Fibroblast of peridontal ligament (primary cell): ENCODE measurements around the gene SH3PXD2B.
"Not testable (repeated sequence)": the region's sequence is repeated elsewhere in the genome, so short reads cannot be mapped to it uniquely, and the experiment has no call there.

Source experiments
- DNase-seq: peaks from one replicate; pipeline ENCODE4 v3.0.0-alpha.2; 2010; ENCODE audit errors: extremely low read depth

The SH3PXD2B gene

DNA sequence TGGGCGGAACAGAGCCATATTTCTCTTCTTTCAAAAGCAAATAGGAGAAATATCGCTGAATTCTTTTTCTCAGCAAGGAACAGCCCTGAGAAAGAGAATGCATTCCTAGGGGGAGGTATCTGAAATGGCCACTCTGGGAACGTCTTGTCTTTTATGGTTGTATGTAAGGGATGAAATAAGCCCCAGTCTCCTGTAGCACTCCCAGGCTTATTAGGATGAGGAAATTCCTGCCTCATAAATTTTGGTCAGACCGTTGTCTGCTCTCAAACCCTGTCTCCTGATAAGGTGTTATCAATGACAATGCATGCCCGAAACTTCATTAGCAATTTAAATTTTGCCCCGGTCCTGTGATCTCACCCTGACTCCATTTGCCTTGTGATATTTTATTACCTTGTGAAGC is 52.3 kb downstream of the SH3PXD2B start:
- not testable (repeated sequence) for DNase-seq

DNA sequence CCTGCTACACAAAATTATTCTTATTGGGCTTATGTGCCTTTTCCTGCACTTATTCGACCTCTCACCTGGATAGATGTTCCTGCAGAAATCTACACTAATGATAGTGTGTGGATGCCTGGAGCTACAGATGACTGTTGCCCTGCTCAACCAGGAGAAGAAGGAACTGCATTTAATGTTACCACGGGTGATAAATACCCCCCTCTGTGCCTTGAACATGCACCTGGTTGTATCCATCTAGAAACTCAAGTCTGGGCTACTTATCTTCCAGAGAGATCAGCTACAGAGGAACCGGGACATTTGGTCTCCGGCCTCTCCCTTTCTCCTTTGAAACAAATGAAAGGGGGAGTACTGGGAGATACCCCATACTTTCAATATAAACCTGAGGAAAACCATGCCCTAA is 54.5 kb downstream of the SH3PXD2B start:
- DNase-seq = no peak

DNA sequence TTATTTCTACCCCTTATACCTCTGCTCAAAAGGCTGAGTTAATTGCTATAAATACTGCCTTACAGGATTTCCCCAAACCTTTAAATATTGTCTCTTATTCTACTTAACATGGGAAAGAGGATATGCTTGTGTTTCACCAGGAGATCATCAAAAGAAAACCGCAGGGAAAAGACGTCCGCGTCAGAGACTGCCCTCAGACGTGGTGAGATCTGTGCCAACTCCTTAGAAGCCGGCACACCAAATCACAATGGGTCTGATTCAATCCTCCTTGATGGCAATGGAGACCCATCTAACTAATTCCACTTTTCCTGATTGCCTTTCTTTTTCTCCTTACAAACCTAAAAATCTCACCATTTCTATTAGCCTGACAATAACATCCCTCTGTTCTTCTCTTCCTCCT is 55.0 kb downstream of the SH3PXD2B start:
- peak; percentile 81 for DNase-seq

DNA sequence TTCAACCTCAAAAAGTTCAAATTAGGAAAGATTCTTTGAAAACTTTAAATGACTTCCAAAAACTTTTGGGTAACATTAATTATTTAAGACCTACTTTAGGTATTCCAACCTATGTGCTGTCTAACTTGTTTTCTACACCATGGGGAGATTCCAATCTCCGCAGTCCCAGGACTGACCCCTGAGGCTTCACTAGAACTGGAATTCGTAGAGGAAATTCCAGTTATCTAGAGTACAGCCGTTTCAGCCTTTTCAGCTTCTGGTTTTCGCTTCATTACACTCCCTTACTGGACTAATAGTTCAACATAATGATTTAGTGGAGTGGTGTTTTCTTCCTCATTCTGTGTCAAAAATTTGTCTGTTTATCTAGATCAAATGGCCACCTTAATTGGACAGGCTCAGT is 55.7 kb downstream of the SH3PXD2B start:
- not testable (repeated sequence) for DNase-seq

DNA sequence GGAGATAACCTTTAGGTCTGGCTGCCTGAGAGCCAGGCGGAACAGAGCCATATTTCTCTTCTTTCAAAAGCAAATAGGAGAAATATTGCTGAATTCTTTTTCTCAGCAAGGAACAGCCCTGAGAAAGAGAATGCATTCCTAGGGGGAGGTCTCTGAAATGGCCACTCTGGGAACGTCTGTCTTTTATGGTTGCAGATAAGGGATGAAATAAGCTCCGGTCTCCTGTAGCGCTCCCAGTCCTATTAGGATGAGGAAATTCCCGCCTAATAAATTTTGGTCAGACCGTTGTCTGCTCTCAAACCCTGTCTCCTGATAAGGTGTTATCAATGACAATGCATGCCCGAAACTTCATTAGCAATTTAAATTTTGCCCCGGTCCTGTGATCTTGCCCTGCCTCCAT is 57.3 kb downstream of the SH3PXD2B start:
- not testable (repeated sequence) for DNase-seq

DNA sequence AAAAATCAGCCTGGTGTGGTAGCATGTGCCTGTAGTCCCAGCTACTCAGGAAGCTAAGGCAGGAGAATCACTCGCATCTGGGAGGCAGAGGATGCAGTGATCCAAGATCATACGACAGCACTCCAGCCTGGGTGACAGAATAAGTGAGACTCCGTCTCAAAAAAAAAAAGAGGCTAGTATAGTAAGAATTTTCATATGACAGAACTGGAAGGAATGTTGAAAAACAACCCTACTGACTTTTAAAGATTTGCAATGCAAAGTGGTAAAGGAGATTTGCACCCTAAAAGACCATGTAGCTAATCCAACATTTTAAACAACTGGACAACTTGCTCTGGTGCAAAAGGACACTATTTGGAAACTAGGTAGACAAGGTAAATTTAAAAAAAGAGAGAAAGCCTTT is 58.1 kb downstream of the SH3PXD2B start:
- no peak for DNase-seq

DNA sequence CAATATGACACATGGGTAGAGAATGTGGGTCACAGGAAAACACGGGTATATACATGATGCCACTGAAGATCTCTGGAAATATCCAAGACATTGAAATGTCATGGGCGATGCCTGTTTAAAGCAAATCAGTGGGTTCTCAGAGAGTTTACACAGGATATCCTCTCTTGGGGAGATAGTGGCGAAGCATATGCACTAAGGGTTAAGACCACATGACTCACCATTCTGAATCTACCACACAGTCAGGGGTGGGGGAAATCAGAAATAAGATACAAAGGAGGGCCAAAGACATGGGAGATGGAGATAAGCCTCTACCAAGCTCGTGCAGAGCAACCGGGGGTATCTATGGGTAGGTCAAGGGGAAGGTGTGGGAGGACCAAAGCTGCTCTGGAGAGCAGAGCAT is 58.8 kb downstream of the SH3PXD2B start:
- no peak for DNase-seq

DNA sequence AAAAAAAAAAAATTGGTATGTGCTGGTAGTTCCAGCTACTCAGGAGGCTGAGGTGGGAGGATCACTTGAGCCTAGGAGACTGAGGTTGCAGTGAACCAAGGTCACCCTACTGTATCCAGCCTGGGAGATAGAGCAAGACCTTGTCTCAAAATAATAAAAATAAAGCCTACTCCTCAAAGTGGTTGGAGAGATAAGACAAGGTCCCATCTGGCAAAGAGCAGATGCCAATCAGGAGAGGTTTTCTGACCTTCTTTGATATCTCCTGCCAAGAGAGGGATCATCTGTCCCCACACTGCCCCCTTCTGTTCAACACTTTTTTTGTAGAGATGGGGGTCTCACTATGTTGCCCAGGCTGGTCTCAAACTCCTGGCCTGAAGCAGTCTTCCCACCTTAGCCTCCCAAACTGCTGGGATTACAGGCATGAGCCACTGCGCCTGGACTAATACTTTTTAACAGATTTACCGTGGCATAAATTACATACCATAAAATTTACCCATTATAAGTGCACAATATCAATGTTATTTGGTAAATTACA is 64.7 kb downstream of the SH3PXD2B start:
- no peak for DNase-seq

DNA sequence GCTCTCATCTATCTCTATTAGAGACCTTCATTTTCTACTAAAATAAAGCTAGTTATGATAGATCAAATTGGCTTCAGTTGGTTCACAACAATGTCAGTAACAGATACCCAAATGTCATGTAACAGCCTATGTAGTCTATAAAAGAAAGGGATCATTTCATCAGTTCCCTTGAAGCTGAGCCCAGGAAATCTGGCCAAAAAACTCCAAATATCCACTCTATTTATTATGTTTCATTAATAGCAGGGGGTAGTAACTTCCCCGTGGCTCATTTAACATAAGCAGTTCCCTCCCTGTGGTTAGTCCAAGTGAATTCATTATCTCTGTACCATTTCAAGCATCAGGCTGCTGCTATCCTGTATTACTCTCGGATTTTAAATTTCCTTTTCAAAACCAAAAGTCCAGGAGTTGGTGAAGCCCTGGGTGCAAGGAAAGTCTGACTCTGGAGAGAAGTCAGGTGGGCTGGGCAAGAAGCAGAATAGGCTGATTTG is 66.0 kb downstream of the SH3PXD2B start:
- no peak for DNase-seq

DNA sequence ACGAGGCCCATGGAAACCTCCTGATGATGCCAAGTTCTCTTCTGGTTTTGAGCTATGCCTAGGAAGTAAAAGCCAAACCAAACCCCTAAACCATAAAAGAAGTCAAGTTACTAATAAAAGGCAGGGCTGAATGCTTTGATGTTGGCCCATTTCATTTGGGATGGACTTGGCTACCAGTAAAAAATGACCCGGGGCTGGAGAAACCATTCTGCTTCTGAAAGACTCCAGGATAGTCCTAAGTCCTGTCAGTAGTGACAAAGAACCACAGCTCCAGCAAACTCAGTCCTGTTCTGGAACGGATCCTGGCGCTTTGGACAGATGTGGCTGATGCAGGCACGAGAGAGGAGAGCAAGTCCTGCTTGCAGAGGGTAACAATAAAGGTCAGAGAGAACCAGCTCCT is 68.6 kb downstream of the SH3PXD2B start:
- no peak for DNase-seq

DNA sequence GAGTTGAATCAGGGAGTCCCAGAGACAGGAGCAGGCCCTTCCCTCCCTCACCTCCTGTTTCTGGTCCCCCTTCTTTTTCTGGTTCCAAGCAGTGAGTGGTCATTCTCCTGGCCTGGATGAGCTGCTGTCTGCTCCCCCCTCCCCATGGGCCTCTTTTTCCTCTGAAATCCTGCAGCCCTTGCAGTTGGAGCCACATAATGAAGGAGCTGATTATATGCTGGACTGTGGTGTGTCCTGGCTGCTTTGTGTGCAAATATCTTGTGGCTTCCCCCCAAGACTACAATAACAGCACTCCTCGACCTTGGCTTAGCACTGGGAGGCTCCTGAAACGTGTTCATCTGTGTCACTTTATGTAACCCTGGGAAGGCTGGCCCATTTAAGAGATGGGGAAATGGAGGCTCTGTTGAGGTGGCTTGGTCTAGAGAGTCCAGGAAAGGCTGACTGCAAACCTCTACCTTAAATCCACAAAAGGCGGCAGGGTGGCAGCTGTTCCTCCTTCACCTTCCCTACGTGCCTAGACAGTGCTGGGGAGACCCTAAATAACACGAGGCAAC is 69.2 kb downstream of the SH3PXD2B start:
- no peak for DNase-seq

DNA sequence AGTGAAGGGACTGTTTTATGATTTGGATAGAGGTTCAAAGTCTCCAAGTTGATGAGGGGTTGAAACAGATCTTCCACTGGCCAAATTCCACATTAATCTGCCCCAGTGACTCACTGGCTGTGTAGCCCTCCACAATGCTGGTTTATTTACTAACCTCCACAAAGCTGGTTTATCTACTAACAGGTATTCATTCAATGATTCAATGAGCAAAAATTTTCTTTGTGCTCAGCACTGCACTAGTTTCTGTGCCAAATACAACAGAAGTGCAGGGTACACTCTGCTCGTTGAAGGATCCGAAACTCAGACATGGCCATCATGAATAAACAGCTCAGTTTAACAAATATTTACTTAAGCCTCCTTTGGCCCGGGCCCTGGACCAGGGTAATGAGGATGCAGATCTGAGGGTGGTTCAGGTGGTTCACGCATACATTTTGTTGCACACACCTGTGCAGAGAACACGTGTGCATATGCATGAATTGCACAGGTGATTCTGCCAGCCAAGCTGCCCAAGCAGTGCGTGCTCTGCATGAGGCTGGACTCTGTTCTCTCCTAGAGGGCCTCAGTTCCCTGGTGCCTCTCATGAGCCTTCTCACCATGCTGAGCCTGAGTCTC is 71.0 kb downstream of the SH3PXD2B start:
- no peak for DNase-seq

DNA sequence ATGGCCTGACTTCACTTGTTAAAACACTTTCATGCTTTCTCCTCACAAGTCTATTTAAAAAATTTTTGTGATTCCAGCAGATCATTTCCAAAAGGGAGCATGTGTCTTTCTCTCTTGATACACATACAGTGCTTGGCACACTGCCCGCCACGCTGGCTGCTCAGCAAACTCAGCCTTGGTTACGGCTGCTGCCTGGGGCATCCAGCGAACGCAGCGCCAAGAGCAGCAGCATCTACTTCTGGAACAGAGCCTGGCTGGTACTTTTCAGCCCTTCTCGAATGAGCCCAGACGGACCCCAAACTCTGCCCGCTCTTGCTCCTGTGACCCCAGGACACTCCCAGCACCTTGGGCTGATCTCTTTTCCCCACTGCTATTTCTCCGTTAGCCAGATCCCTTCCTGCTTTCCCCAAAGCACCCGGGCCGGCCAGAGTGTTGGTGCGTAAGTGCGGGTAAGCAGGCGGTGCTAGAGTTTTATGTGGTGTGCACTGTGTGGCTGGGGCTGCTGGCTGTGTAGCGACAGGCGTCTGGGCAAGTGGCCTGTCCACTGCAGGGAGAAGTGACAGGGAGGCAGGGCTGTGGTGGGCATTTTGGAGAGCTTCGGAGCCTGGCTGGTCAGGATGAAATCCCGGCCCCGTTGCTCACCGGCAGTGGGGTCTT is 73.2 kb downstream of the SH3PXD2B start:
- DNase-seq = peak; percentile 81

DNA sequence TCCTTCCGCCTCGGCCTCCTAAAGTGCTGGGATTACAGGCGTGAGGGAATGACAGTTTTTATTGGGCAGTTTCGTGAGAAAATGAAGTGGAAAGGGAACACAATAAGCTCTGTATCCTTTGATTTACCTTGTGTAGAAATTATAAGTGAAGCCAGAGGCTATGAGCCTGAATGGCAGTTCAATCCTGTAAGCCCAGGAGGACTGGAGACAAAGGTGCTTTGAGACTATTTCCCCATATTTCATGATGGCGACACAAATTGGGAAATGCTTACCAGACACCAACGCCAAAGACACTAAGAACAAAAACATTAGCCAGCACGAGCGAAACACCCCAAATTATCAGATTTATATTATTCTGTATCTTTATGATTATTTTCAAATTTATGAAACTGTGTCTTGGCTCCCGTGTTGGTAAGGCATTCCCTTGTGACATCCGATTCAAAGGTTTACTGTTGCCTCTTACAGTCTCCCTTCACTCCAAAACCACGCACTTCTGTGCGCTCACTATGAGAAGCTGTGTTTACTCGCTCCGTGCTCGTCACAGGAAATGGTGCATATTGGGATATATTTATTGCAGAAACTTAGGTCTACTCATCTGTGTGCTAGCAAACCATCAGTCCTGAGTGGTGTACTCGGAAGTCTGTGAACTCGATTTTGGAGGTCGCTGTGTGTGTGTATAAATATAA is 73.9 kb downstream of the SH3PXD2B start:
- DNase-seq = no peak

DNA sequence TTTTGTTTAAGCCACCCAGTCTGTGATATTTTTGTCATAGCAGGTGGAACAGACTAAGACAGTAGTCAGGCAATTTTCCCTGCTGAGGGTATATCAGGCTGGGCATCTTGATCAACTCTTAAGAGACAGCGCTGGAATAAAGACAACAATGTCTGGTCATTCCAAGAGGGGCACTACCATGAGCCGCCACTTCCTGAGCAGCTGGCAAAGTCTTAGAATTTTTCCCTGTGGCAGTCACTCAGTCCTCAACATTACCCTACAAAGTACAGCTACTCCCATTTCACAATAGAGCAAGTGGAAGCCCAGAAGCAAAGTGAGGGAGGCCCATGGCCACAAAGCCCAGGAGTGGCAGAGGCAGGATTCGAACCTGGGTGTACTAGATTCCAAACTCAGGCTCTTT is 74.8 kb downstream of the SH3PXD2B start:
- DNase-seq = no peak

DNA sequence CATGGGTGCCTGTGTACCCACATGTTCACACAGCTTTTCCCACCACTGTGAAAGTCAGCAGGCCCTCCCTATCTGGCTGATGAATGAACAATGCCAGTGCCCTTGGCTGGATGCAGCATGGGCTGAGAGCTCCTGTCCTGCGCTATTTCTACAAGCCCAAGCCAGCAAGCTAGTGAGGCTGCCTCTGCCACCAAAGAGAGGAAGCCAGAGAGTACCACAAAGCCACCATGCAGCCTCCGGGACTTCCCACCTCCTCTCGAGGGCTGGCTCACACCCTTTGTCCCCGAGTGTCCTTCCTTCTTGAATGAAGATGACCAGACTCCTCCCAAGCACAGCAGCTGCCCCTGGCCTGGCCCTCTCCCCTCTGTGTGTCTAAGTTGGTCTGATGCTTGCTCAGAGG is 76.5 kb downstream of the SH3PXD2B start:
- DNase-seq = no peak

DNA sequence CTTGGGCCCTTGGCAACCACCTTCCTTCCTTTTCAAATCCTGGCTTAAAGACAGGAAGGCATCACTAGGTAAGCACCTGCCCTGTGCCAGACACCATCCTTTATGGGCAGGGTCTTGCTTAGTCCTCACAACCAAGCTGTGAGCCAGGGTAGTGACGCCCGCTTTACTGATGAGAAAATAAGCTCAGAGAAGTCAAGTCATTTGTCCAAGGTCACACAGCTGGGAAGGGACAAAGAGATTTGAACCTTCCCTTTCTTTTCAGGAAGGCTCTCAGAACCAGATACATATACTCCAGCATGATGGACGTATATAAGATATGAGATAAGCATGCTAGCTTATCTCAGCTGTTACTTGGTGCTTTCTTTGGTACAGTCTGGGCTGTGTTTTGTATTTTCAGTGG is 76.9 kb downstream of the SH3PXD2B start:
- no peak for DNase-seq

DNA sequence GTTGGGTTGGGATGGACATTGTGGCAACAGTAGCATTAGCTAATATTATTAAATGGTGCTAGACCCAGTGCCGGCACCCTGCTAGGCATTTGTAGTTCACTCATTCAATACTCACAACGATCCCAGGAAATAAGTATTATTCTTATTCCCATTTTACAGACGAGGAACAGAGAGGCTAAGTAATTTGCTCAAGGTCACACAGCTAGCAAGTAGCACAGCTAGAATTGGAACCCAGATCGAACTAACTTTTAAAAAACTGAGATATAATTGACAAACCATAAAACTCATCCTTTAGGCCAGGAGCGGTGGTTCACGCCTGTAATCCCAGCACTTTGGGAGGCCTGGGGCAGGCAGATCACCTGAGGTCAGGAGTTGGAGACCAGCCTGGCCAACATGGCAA is 79.5 kb downstream of the SH3PXD2B start:
- no peak for DNase-seq

DNA sequence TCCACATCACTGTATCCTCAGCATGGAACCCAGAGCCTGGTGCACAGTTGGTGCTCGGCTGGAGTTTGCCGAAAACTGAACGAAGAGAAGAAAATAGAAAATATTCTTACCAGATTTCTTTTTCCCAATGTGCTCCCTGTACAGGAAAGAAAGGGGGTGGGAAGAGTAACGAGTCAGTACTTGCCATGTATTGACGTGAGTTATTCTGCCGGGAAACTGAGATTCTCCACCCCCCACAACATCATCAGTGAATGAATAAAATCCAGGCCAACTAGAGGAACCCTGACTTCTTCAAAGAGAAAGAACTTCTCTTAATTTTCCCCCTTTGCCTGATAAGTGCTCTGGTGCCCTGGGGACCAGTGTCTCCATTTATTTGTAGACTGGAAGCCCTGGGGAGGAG is 80.6 kb downstream of the SH3PXD2B start:
- DNase-seq = no peak

DNA sequence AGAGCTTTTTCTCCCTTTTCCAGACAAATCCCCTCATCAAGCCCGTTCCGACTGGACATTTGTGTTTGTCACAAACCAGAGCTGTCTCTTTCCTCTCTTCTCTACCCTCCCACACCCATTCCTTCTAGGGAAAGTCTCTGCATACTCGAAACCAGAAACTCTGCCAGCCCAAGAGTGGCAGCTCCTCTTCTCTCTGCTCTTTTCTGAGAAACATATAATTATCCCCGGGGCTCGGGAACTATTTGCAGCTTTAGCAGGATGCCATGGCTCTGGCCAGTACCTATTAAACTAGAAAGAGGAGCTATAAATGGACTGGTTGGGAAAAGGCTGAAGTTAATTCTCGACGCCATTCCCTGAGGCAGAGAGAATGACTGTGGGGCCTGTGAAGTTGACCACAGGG is 82.6 kb downstream of the SH3PXD2B start:
- no peak for DNase-seq

DNA sequence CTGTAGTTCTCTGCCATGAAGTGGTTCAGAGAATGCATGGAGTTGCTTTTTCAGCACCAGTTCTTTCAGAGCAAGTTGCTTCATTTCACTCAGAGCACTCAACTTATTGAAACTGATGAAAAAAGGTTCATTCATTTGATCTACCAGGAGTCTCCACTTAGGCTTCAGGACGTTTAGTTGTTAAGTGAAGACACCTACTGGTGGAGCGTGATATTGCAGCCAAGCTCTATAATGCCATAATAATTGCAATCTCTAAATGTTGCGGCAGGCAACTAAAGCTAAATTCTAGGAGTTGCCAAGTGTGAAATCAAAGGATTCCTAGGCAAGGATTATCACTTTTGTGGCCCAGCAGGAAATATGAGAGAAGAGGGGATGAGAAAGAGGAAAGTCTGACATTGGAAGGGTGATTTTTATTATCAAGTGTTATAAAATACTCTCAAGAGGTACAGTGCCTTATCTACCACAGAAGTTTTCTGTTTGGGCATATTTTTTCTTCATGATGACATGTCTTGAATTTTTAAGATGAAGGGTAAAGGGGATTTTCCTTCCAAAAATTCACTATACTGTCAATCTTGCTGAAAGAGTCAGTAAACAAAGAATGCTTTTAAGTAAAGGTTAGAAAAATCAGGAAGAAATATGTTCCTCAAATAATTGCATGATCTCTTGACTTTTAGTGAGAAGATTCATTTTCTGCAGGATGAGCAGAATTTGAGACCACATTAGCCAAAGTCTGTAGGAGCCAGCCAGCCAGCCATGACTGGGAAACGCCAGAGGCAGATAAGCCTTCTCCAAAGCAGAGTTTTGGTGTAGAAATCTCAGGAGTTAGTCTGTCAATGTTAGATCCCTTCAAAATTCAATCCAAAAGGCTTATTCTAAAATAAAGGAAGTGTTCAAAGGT is 83.4 kb downstream of the SH3PXD2B start:
- peak; percentile 65 for DNase-seq

DNA sequence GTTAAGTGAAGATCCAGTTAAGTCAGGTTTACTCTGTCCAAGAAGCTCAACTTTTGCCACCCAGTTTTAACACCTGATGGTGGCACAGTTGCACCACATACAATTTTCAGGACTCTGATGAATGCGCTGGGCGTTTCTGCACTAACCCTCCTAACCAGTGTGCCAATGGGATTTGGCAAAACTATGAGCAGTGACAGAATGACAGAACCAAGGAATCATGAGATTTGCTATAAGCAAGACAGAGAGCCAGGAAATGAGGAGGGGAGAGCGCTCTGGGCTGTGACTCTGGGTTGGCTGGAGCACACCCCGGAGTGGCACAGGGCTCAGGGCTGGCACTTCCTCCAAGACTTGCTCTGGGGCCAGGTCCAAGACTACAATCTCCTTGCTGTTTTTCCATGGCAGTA is 84.1 kb downstream of the SH3PXD2B start:
- no peak for DNase-seq
